Heart right ventricle (tissue), 16 donors: ENCODE results near the gene FHIT. TPM values are rescaled to one million over a fixed set of nuclear protein-coding genes. Genes with fewer than 3 reads are reported as not detected.

Source experiments
- ATAC-seq, 8 donors: fragments of 200-7000 bp; cut with Tn5 transposase; one replicate each; pipeline ENCODE4 v1.9.1; 2020; ENCODE audit warnings: mild to moderate bottlenecking in 8 of 8, moderate library complexity in 8 of 8, moderate number of reproducible peaks in 1 of 8
- DNase-seq, 2 donors: peaks; one replicate each; pipeline ENCODE4 v3.0.0-alpha.2; 2020
- H3K27ac ChIP-seq, 10 donors: fragments of 200-600 bp; sonication (generic) in 2 of 10; one replicate each; pipeline versions ENCODE4 v1.5.0 to v1.8.0; 2020 to 2022; ENCODE audit warnings: mild to moderate bottlenecking in 3 of 10
- H3K27me3 ChIP-seq, 7 donors: fragments of 200-600 bp; one replicate each; pipeline ENCODE4 v1.8.0; 2021 to 2022; ENCODE audit warnings: mild to moderate bottlenecking in 2 of 7
- H3K36me3 ChIP-seq, 9 donors: fragments of 200-600 bp; sonication (generic) in 1 of 9; one replicate each; pipeline versions ENCODE4 v1.5.0 to v1.8.0; 2020 to 2022; ENCODE audit warnings: mild to moderate bottlenecking in 2 of 9
- H3K4me1 ChIP-seq, 9 donors: fragments of 200-600 bp; sonication (generic) in 1 of 9; one replicate each; pipeline versions ENCODE4 v1.5.0 to v1.8.0; 2020 to 2022; ENCODE audit warnings: mild to moderate bottlenecking in 4 of 9
- H3K4me3 ChIP-seq, 10 donors: fragments of 200-600 bp; sonication (generic) in 2 of 10; one replicate each; pipeline versions ENCODE4 v1.5.0 to v1.8.0; 2020 to 2022; ENCODE audit warnings: mild to moderate bottlenecking in 7 of 10, moderate library complexity in 2 of 10
- H3K9me3 ChIP-seq, 11 donors: fragments of 200-600 bp in 10 of 11; sonication (generic) in 2 of 11; one replicate each; pipeline versions ENCODE4 v1.5.0 to v1.8.0; 2013 to 2022; ENCODE audit warnings: mild to moderate bottlenecking in 2 of 11, control low read depth in 1 of 11, moderate library complexity in 1 of 11
- CTCF ChIP-seq, 9 donors: fragments of 200-600 bp; sonication (generic) in 2 of 9; IDR thresholded peaks; one replicate each; pipeline versions ENCODE4 v1.5.0 to v1.8.0; 2021 to 2022; ENCODE audit warnings: antibody characterized with exemption in 9 of 9, mild to moderate bottlenecking in 5 of 9, moderate library complexity in 1 of 9
- WGBS, 2 donors: extraction: QIAGEN DNeasy Blood & Tissue Kit; methylation state at CpG; one replicate each; pipeline ENCODE4 v1.1.7; 2013; ENCODE audit warnings: inconsistent platforms in 1 of 2; 5-methylcytosine and 5-hydroxymethylcytosine counted together
- intact Hi-C, 10 donors: fragments of 100-400 bp; cut with DNase I; formaldehyde crosslinking; loops; one replicate each; pipeline versions ENCODE4 v1.11.1 to v1.14.2; 2022
- polyA plus RNA-seq, 2 donors: library from polyadenylated mRNA; stranded (reverse); fragments of 200-250 nt; gene quantifications; one replicate each; pipeline ENCODE4 v1.2.3, GENCODE V29; 2013
- total RNA-seq, 10 donors: library from RNA; stranded (reverse); fragmentation: NEBNext Ultra II Directional in 3 of 10; extraction: Animal tissue kit (Norgen Biotek cat#: 25700) in 3 of 10; gene quantifications; one replicate each; pipeline versions ENCODE4 v1.2.1 to v1.2.4, GENCODE V29; 2021 to 2023
- donor health status: Arrhythmogenic right ventricular cardiomyopathy.
- donor health status: ischemic (EF 13 %, LVEDD 7.1; RV severe dilation, severe dysfunction).
- donor health status: healthy with polysubstance abuse.
- donor health status: DM: no; HTN: yes; CAD: no.
- donor health status: DM: no; HTN: no; CAD: no.
- donor health status: ischemic (EF 25% LVEDD 6.9; RV normal size, moderate dysfunction).
- donor health status: ischemic (EF 25% LVEDD 5.7; RV mildly dilated, moderate dysfunction).
- donor health status: healthy.
- donor health status: DM: yes; HTN: yes; CAD: no.
- donor health status: Ischemic cardiomyopathy.
- donor health status: ischemic (EF 35%, LVEDD 5.7; RV mildly dilated, moderate dysfunction).
- donor health status: nonischemic (EF 11% LVEDD 7.7; RV severe dilation, severe dysfunction).
- donor health status: DM: yes; HTN: yes; CAD: no.
- donor health status: PGD.
- donor health status: ischemic (EF 29% LVEDD 5.4; RV normal size, mild dysfunction).
- donor health status: nonischemic (EF 23%, LVEDD 6.1; RV moderate dilation, normal function).

Gene FHIT
- total and polyA plus RNA-seq, 12 donors = 4.7 to 25.5 (median 18.3) TPM

DNA sequence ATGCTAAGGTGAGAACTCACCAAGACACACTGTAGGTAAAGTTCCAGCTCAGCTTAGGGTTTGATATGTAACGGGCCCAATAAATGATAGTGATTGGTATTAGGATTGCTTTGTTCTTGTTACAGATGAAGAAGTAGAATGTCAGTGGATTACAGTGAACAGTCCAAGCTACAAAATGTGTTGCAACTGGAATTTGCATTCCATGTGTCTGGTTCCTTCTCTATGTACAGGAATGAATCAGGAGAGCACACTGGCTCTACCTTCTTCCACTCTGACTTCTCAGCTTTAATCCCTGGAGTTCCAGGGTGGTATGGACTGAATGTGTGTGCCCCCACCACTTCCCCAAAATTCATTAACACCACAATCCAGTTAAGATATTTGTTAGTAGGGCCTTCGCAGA, 1471.0 kb downstream of the FHIT start:
- H3K4me3 ChIP-seq = no peak overlapping the region
- intact Hi-C loops = loop anchor here in 1 of 10 donors (2.0 kb wide), 1 partner anchor 29 kb away; no protein-coding TSS in a partner anchor
- H3K27ac ChIP-seq = no peak overlapping the region
- H3K36me3 ChIP-seq = no peaks in the 10 kb centered on the region
- 97 to 99% methylated on average over 2 of the region's 2 CpGs for WGBS, 2 donors
- no peaks in the 10 kb centered on the region for H3K9me3 ChIP-seq
- no peaks in the 10 kb centered on the region for H3K27me3 ChIP-seq
- ATAC-seq = no peak
- no peak for TF ChIP-seq CTCF (IDR thresholded peaks at IDR 0.05)
- no peak for DNase-seq
- H3K4me1 ChIP-seq = no peaks in the 10 kb centered on the region

DNA sequence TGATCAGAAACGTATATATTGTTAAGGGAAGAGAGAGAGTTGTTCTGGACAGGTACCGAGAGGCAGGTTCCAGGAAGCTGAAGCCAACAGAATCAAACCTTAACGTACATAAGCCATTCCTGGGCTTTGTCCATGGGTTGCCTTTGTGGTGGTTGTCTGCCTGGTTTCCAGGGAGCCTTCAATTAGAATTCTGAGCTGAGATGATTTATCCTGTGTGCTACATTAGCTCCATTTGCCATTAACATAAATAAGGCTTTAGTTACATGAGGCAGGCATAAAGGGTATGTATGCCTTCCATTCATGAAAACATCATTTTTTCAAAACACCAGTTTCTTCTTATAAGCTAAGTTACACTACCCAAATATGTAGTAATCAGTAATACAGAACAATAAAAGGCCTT, 1472.0 kb downstream of the FHIT start:
- intact Hi-C loops = no loop called here
- Histone ChIP-seq H3K9me3 (no peaks in the 10 kb centered on the region), H3K4me3 (no peak overlapping the region), H3K36me3 (no peaks in the 10 kb centered on the region), H3K27ac (no peak overlapping the region), H3K4me1 (peaks cover 0 to 7% (median 0%) of the 10 kb centered on the region in 9 donors), H3K27me3 (no peaks in the 10 kb centered on the region)
- ATAC-seq = no peak
- DNase-seq = no peak
- no peak for TF ChIP-seq CTCF (IDR thresholded peaks at IDR 0.05)
- WGBS, 2 donors = 92% methylated on average over 3 of the region's 3 CpGs

GRCh38 chr3:59777667-59778077, 1473.6 kb downstream of the FHIT start:
- DNase-seq (no peak), ATAC-seq (no peak)
- Histone ChIP-seq H3K4me1 (peaks cover 0 to 7% (median 0%) of the 10 kb centered on the region in 9 donors), H3K27ac (no peak overlapping the region), H3K9me3 (no peaks in the 10 kb centered on the region), H3K4me3 (no peak overlapping the region), H3K27me3 (no peaks in the 10 kb centered on the region), H3K36me3 (no peaks in the 10 kb centered on the region)
- no peak for TF ChIP-seq CTCF (IDR thresholded peaks at IDR 0.05)
- intact Hi-C loops = no loop called here
- 69 to 83% methylated on average over 3 of the region's 3 CpGs for WGBS, 2 donors

DNA sequence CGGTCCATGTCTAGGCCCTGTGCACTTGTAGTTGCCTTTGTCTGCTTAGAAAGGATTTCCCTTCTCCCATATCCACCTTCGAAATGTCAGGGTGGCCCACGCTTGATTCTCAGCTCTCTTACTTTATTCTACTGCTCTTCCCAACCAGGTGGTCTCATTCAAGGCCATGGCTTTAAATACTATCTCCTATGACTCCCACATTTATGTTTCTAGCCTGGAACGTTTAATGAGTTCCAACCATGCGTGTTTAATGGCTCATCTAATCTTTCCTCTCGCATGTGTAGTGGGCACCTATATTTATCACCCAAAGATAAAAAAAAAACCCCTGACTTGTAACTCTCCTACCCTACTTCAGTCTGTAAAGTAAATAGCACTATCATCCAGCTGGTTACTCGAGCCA, 1474.2 kb downstream of the FHIT start:
- Histone ChIP-seq H3K36me3 (no peaks in the 10 kb centered on the region), H3K27me3 (no peaks in the 10 kb centered on the region), H3K4me3 (no peak overlapping the region), H3K9me3 (no peaks in the 10 kb centered on the region), H3K27ac (no peak overlapping the region), H3K4me1 (peaks cover 0 to 9% (median 0%) of the 10 kb centered on the region in 9 donors)
- no peak for TF ChIP-seq CTCF (IDR thresholded peaks at IDR 0.05)
- DNase-seq = no peak
- intact Hi-C loops = no loop called here
- 76 to 83% methylated on average over 7 of the region's 7 CpGs for WGBS, 2 donors
- ATAC-seq = no peak
